ENCODE data around the gene SGCA. TPM values are rescaled to one million over a fixed set of nuclear protein-coding genes. Genes with fewer than 3 reads are reported as not detected.
A peak's percentile ranks its signal among the peaks of the same experiment; 100 is the strongest.

The SGCA gene
- total and polyA plus RNA-seq, 2 of the 13 experiments (the other 11 are each of a cell fraction or from before 2014, with no cell fraction given) = not detected

- TF ChIP-seq ZNF142 (CRISPR knock-in tag; IDR thresholded peaks at IDR 0.05) (no peak), KLF13 (CRISPR knock-in tag; IDR thresholded peaks at IDR 0.05) (peak; percentile 91; the same call in 1 of the 2 replicates), ZNF558 (CRISPR knock-in tag; IDR thresholded peaks at IDR 0.05; ENCODE audit: borderline replicate concordance) (no peak), ZNF83 (CRISPR knock-in tag; IDR thresholded peaks at IDR 0.05; ENCODE audit: borderline replicate concordance) (peak; percentile 77; the same call in 1 of the 2 replicates), SPEN (CRISPR knock-in tag; IDR thresholded peaks at IDR 0.05; ENCODE audit: low read depth) (peak; percentile 73; the same call in 1 of the 2 replicates), MTA3 (CRISPR knock-in tag; IDR thresholded peaks at IDR 0.05) (no peak), MXD3 (CRISPR knock-in tag; IDR thresholded peaks at IDR 0.05) (peak; percentile 43; the same call in 1 of the 2 replicates), IRF2 (CRISPR knock-in tag; IDR thresholded peaks at IDR 0.05) (peak; percentile 87), HNRNPLL (IDR thresholded peaks at IDR 0.05; ENCODE audit: low read depth, low read length, poor library complexity, severe bottlenecking) (peak; percentile 80), KDM3A (CRISPR knock-in tag; IDR thresholded peaks at IDR 0.05; ENCODE audit: low read depth) (peak; percentile 75; the same call in 1 of the 2 replicates), ZSCAN30 (CRISPR knock-in tag; IDR thresholded peaks at IDR 0.05) (no peak), MIER3 (CRISPR knock-in tag; IDR thresholded peaks at IDR 0.05; ENCODE audit: borderline replicate concordance) (peak; percentile 75; the same call in 1 of the 2 replicates), ZNF225 (CRISPR knock-in tag; IDR thresholded peaks at IDR 0.05) (peak; percentile 82; the same call in 1 of the 2 replicates), RXRA (CRISPR knock-in tag; IDR thresholded peaks at IDR 0.05) (peak; percentile 68), ZNF317 (CRISPR knock-in tag; IDR thresholded peaks at IDR 0.05) (0 out of 2 replicates have a peak, but pooled peaks have one; percentile 7), TERF1 (CRISPR knock-in tag; IDR thresholded peaks at IDR 0.05) (no peak), KDM2A (CRISPR knock-in tag; IDR thresholded peaks at IDR 0.05; ENCODE audit: borderline replicate concordance, low read depth) (peak; percentile 98), POGK (CRISPR knock-in tag; conservative IDR thresholded peaks at IDR 0.05) (0 out of 2 replicates have a peak, but pooled peaks have one; percentile 35), ZNF263 (CRISPR knock-in tag; IDR thresholded peaks at IDR 0.05) (0 out of 2 replicates have a peak, but pooled peaks have one; percentile 40)
These were observed 4.5 kb upstream of the SGCA start (continued) for GRCh38 chr17:50161023-50161910.
